Transverse colon (tissue), 4 donors: ENCODE measurements around the gene MN1. TPM values are rescaled to one million over a fixed set of nuclear protein-coding genes. Genes with fewer than 3 reads are reported as not detected.

Source experiments
- DNase-seq: peaks from one replicate; pipeline ENCODE4 v3.0.0-alpha.2; 2019
- H3K27ac ChIP-seq, 4 donors: fragments of 200-600 bp; sonication (generic); 2 replicates each; pipeline ENCODE4 v1.5.1; 2016 to 2018; ENCODE audit warnings: inconsistent platforms in 4 of 4
- H3K27me3 ChIP-seq: fragments of 200-600 bp; sonication (generic); 2 replicates; pipeline ENCODE4 v1.5.1; 2017; ENCODE audit warnings: inconsistent platforms
- H3K36me3 ChIP-seq, 4 donors: fragments of 200-600 bp; sonication (generic); 2 replicates each; pipeline ENCODE4 v1.5.1; 2017 to 2019; ENCODE audit warnings: inconsistent platforms in 4 of 4
- H3K4me1 ChIP-seq, 4 donors: fragments of 200-600 bp; sonication (generic); 2 replicates each; pipeline ENCODE4 v1.5.1; 2017 to 2020; ENCODE audit warnings: inconsistent platforms in 4 of 4
- H3K4me3 ChIP-seq, 4 donors: fragments of 200-600 bp; sonication (generic); 1 replicate in 1 of 4; 2 replicates in 3 of 4; pipeline versions ENCODE4 v1.5.1 to v1.6.1; 2017 to 2019; ENCODE audit warnings: inconsistent platforms in 4 of 4
- H3K9me3 ChIP-seq, 2 donors: fragments of 200-600 bp; sonication (generic); 2 replicates each; pipeline ENCODE4 v1.5.1; 2017 to 2019; ENCODE audit warnings: inconsistent platforms in 2 of 2
- CTCF ChIP-seq, 5 experiments: fragments of 200-600 bp in 3 of 5; fragments of 450-650 bp in 2 of 5; sonication (generic) in 3 of 5; IDR thresholded peaks; 1 replicate in 2 of 5; 2 replicates in 3 of 5; pipeline ENCODE4 v1.5.1; 2016 to 2017; ENCODE audit warnings: antibody characterized with exemption in 5 of 5, inconsistent platforms in 3 of 5, mild to moderate bottlenecking in 2 of 5, moderate library complexity in 1 of 5
- EP300 ChIP-seq: sonication (generic); formaldehyde crosslinking; IDR thresholded peaks from one replicate; pipeline ENCODE4 v1.6.1; 2017; ENCODE audit warnings: antibody characterized with exemption, low read depth
- POLR2A ChIP-seq: fragments of 450-650 bp; IDR thresholded peaks from one replicate; pipeline ENCODE4 v1.6.1; 2016; ENCODE audit warnings: antibody characterized with exemption, mild to moderate bottlenecking, moderate library complexity
- POLR2AphosphoS5 ChIP-seq, 3 donors: sonication (generic); formaldehyde crosslinking; IDR thresholded peaks; one replicate each; pipeline ENCODE4 v1.6.1; 2016; ENCODE audit warnings: antibody characterized with exemption in 3 of 3
- WGBS, 2 donors: methylation state at CpG; one replicate each; pipeline ENCODE4 v1.1.5; 2018; ENCODE audit warnings: low coverage in 1 of 2; 5-methylcytosine and 5-hydroxymethylcytosine counted together
- in situ Hi-C, 4 donors: fragments of 200-750 bp; cut with MboI; loops; one replicate each; pipeline versions ENCODE4 v1.15.0 to v1.15.1; 2017; ENCODE audit warnings: low sequenced_read_pairs in 3 of 4, low pct_ligation_motif_present in 1 of 4, low pct_unique_long_range_greater_than_20kb in 1 of 4
- intact Hi-C: fragments of 100-400 bp; cut with DNase I; formaldehyde crosslinking; loops from one replicate; pipeline ENCODE4 v1.15.1; 2023; ENCODE audit warnings: low total_unique reads
- total RNA-seq, 4 donors: library from RNA; depleted of rRNA; stranded (reverse); fragments of >200 nt; gene quantifications; one replicate each; pipeline ENCODE4 v1.1.0, GENCODE V29; 2016

Gene MN1
- total RNA-seq, 4 donors from 2014 or later = 1.1 to 4.2 (median 3.0) TPM

DNA sequence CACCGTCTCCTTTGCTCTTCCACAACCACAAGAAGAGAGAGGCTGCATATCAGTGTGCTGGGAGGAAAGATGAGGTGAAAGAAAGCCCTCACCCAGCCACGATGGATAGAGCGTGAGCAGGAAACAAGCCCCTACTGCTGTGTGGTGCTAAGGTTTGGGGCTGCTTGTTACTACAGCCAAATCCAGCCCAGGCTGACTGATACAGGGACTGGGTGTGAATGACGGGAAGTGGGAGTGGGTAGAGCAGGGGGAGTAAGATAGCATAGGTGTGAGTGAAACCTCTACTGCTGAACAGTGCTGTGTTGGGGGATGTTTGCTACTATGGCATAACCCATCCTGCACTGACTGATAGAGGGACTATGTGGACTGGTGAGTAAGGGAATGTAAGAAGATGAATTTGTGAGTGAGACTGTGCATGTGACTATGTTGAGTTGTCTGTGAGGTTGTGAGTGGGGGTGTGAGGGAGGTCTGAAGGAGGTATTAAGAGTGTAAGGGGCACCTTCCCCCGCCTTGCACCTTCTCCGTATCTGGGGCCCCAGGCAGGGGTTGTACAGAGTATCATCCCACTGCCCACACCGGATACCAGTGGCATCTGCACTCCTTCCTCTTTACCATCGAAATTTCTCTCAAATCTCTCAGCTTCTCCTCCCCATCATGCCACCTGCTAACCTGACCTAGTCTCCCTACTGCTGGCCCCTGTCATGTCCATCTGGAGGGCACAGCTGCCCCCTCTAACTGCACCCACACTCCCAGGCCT lies 91.5 kb downstream of the MN1 start:
- Histone ChIP-seq H3K4me3 (no peak overlapping the region), H3K27me3 (no peaks in the 10 kb centered on the region), H3K27ac (no peak overlapping the region), H3K9me3 (no peaks in the 10 kb centered on the region), H3K36me3 (no peaks in the 10 kb centered on the region), H3K4me1 (no peaks in the 10 kb centered on the region)
- TF ChIP-seq POLR2AphosphoS5 (IDR thresholded peaks at IDR 0.05) = no peak
- TF ChIP-seq EP300 = no peak
- TF ChIP-seq CTCF (IDR thresholded peaks at IDR 0.05) = no peak
- no peak for TF ChIP-seq POLR2A
- DNase-seq = no peak
- 75 to 80% methylated on average over 5 to 8 of the region's 8 CpGs for WGBS, 2 donors
- in situ Hi-C loops (no loop called here), intact Hi-C loops (no loop called here)

GRCh38 chr22:27706489-27706888 lies 95.1 kb downstream of the MN1 start:
- TF ChIP-seq CTCF (IDR thresholded peaks at IDR 0.05) (no peak), EP300 (no peak), POLR2AphosphoS5 (IDR thresholded peaks at IDR 0.05) (no peak), POLR2A (no peak)
- intact Hi-C loops = no loop called here
- in situ Hi-C loops = no loop called here
- H3K4me3 ChIP-seq = no peak overlapping the region
- H3K27me3 ChIP-seq = no peaks in the 10 kb centered on the region
- H3K9me3 ChIP-seq = no peaks in the 10 kb centered on the region
- 63 to 77% methylated on average over 5 of the region's 5 CpGs for WGBS, 2 donors
- H3K27ac ChIP-seq = no peak overlapping the region
- H3K4me1 ChIP-seq = no peaks in the 10 kb centered on the region
- H3K36me3 ChIP-seq = no peaks in the 10 kb centered on the region
- no peak for DNase-seq

DNA sequence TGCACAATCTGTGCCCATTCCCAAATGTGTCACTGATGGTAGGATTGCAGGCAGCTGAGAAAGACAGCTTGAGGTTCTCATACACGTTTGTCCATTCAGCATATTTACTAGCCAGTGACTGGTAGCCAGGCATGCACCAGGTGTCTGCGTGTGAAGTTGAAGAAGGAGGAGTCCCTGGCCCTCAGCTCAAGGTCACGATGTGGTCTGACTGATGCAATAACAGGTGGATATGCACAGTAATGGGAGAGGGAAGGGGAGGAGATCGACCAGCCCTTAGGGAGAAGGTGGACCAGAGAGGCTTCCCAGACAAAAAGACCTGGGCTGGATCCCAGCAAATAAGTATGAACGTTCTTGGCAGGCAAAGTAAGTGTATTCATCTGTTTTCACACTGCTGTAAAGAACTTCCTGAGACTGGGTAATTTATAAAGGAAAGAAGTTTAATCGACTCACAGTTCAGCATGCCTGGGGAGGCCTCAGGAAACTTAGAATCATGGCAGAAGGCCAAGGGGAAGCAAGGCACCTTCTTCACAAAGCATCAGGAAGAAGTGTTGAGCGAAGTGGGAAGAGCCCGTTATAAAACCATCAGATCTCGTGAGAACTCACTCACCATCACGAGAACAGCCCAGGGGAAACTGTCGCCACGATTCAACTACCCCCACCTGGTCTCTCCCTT lies 96.0 kb downstream of the MN1 start:
- Histone ChIP-seq H3K27ac (no peak overlapping the region), H3K4me3 (no peak overlapping the region), H3K36me3 (no peaks in the 10 kb centered on the region), H3K4me1 (no peaks in the 10 kb centered on the region), H3K9me3 (no peaks in the 10 kb centered on the region), H3K27me3 (no peaks in the 10 kb centered on the region)
- no peak for TF ChIP-seq POLR2AphosphoS5 (IDR thresholded peaks at IDR 0.05)
- TF ChIP-seq EP300 = no peak
- no peak for TF ChIP-seq POLR2A
- TF ChIP-seq CTCF (IDR thresholded peaks at IDR 0.05) = no peak
- intact Hi-C loops (no loop called here), in situ Hi-C loops (no loop called here)
- 46 to 53% methylated on average over 7 to 12 of the region's 12 CpGs for WGBS, 2 donors
- DNase-seq = no peak

GRCh38 chr22:27704581-27704980 lies 97.0 kb downstream of the MN1 start:
- Histone ChIP-seq H3K4me3 (no peak overlapping the region), H3K9me3 (no peaks in the 10 kb centered on the region), H3K36me3 (no peaks in the 10 kb centered on the region), H3K27ac (no peak overlapping the region), H3K4me1 (no peaks in the 10 kb centered on the region), H3K27me3 (no peaks in the 10 kb centered on the region)
- 95% methylated on average over 6 of the region's 6 CpGs; no CpG with 5 or more reads in 1 of the 2 donors for WGBS, 2 donors
- TF ChIP-seq EP300 (no peak), CTCF (IDR thresholded peaks at IDR 0.05) (no peak), POLR2A (no peak), POLR2AphosphoS5 (IDR thresholded peaks at IDR 0.05) (no peak)
- intact Hi-C loops (no loop called here), in situ Hi-C loops (no loop called here)
- DNase-seq = no peak
